Osteocyte (in vitro differentiated cells): ENCODE measurements around the gene SNX20. TPM values are rescaled to one million over a fixed set of nuclear protein-coding genes. Genes with fewer than 3 reads are reported as not detected.

Source experiments
- DNase-seq: peaks from one replicate; pipeline ENCODE4 v3.0.0; 2021; ENCODE audit warnings: mixed read lengths; ENCODE audit not compliant: unreplicated experiment; ENCODE audit errors: extremely low spot score
- H3K27ac Mint-ChIP-seq: one replicate; pipeline ENCODE4 v1.8.0; 2021; ENCODE audit warnings: mild to moderate bottlenecking, mixed read lengths; ENCODE audit not compliant: unreplicated experiment
- H3K27me3 Mint-ChIP-seq: one replicate; pipeline ENCODE4 v1.8.0; 2021; ENCODE audit warnings: mixed read lengths; ENCODE audit not compliant: unreplicated experiment
- H3K36me3 Mint-ChIP-seq: one replicate; pipeline ENCODE4 v1.8.0; 2021; ENCODE audit warnings: mixed read lengths; ENCODE audit not compliant: unreplicated experiment
- H3K4me1 Mint-ChIP-seq: one replicate; pipeline ENCODE4 v1.8.0; 2021; ENCODE audit warnings: mixed read lengths; ENCODE audit not compliant: unreplicated experiment
- H3K4me3 Mint-ChIP-seq: one replicate; pipeline ENCODE4 v1.8.0; 2021; ENCODE audit warnings: mild to moderate bottlenecking, moderate library complexity, mixed read lengths; ENCODE audit not compliant: unreplicated experiment
- H3K9me3 Mint-ChIP-seq: one replicate; pipeline ENCODE4 v1.8.0; 2021; ENCODE audit warnings: mixed read lengths; ENCODE audit not compliant: unreplicated experiment
- total RNA-seq: library from RNA; stranded (reverse); gene quantifications from 2 replicates; pipeline ENCODE4 v1.2.1, GENCODE V29; 2021
- TF ChIP-seq, protein P1 (sequence below): fragments of 200-600 bp; sonication (generic); IDR thresholded peaks from 2 replicates; pipeline ENCODE4 v1.5.0; 2021; ENCODE audit warnings: antibody characterized with exemption, mild to moderate bottlenecking, moderate library complexity

SNX20 gene
- total RNA-seq, 1 donor from 2014 or later = not detected

DNA sequence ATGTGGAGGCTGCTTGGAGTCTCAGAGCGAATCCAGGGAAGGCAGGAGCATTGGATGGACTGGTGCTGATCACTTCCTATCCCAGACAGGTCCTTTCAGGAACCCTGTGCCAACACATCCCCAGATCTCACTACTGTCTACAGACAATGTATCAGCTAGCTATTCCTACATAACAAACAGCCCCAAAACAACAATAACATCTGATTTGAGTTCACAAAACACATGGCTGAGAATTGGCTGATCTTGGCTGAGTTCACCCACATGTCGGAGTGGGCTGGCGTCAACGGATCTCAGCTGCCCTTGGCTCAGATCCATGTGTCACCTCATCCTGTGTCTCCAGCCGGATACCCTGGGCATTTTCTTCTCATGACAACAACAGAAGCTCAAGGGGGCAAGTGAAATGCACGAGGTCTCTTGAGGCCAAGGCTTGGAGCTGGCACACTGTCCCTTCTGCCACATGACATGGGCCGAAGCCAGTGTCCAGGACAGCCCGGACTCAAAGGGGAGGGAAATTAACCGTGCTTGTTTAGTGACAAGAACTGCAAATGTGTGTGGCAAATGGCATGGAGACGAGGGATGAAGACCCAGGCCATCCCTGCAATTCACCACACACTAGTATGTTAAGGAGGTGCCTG is 18.7 kb downstream of the SNX20 start:
- Mint-ChIP-seq H3K9me3 (no peaks in the 10 kb centered on the region), H3K36me3 (no peaks in the 10 kb centered on the region), H3K27me3 (peaks cover 2% of the 10 kb centered on the region), H3K4me3 (no peak overlapping the region), H3K27ac (no peak overlapping the region), H3K4me1 (peaks cover 5% of the 10 kb centered on the region)
- TF ChIP-seq, protein P1, sequence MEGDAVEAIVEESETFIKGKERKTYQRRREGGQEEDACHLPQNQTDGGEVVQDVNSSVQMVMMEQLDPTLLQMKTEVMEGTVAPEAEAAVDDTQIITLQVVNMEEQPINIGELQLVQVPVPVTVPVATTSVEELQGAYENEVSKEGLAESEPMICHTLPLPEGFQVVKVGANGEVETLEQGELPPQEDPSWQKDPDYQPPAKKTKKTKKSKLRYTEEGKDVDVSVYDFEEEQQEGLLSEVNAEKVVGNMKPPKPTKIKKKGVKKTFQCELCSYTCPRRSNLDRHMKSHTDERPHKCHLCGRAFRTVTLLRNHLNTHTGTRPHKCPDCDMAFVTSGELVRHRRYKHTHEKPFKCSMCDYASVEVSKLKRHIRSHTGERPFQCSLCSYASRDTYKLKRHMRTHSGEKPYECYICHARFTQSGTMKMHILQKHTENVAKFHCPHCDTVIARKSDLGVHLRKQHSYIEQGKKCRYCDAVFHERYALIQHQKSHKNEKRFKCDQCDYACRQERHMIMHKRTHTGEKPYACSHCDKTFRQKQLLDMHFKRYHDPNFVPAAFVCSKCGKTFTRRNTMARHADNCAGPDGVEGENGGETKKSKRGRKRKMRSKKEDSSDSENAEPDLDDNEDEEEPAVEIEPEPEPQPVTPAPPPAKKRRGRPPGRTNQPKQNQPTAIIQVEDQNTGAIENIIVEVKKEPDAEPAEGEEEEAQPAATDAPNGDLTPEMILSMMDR = no peak
- no peak for DNase-seq

DNA sequence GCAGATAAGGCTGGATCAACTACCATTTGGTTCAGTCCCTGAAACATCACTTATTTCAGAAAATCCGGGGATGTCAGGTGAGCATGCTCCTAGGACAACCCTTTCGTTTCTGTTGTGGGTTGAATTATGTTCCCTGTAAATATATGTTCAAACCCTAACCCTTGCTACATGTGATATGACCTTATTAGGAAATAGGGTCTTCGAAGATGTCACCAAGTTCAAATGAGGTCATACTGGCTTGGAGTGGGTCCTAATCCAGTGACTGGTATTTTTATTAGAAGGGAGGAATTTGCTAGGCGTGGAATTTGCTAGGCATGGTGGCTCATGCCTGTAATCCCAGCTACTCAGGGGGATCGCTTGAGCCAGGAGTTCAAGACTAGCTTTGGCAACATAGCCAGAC is 21.3 kb downstream of the SNX20 start:
- H3K36me3 Mint-ChIP-seq = no peaks in the 10 kb centered on the region
- peaks cover 2% of the 10 kb centered on the region for H3K27me3 Mint-ChIP-seq

DNA sequence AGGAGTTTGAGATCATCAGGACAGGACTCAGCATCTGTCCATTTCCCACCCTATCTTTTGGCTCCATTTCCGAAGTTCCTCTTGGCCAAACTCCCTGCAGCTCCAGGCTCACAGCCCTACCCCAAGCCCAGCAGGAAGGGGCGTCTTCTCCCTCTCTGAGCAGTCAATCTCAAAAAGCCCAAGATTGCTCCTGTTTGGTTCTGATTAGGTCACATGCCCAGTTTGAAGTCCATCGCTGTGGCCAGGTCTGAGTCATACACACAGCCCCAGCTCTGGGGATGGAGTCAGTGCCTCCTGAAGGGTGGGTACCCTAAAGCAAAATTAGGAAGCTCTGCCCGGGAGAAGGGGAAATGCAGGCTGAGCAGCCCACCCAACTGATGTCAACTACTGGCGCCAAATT is 23.9 kb downstream of the SNX20 start:
- H3K27me3 Mint-ChIP-seq = peaks cover 2% of the 10 kb centered on the region
- DNase-seq = no peak
- TF ChIP-seq, protein P1 = no peak
- H3K4me3 Mint-ChIP-seq = no peak overlapping the region
- no peak overlapping the region for H3K27ac Mint-ChIP-seq
- H3K36me3 Mint-ChIP-seq = no peaks in the 10 kb centered on the region
- H3K9me3 Mint-ChIP-seq = no peaks in the 10 kb centered on the region
- H3K4me1 Mint-ChIP-seq = no peaks in the 10 kb centered on the region

More for the DNA sequence above, 21.3 kb downstream of the SNX20 start:
- Mint-ChIP-seq H3K27ac (no peak overlapping the region), H3K4me1 (no peaks in the 10 kb centered on the region), H3K9me3 (no peaks in the 10 kb centered on the region), H3K4me3 (no peak overlapping the region)
- DNase-seq = no peak
- TF ChIP-seq, protein P1 = no peak

DNA sequence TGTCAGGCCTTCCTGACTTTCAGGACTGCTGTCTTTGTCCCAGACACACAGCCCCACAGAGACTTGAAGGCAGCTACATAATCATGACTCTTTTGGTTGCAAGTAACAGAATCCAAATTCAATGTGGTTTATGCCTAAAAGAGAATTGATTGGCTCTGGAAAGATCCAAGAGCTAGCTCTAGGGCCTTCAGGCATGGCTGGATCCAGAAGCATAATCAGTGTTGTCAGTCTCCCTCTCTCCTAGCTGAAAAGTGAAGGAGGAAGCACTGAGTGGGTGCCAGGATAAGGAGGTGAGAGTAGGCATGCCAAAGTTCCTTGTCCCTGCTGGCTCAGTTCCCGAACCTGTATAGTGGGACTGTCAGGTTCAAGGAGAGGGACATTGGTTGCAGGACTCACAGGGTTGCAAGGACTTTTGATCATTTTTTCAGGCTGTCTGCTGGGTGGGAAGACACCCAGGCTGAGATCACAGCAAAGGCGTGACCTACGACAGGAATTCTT is 25.5 kb downstream of the SNX20 start:
- Mint-ChIP-seq H3K4me3 (no peak overlapping the region), H3K27me3 (peaks cover 1% of the 10 kb centered on the region), H3K9me3 (peaks cover 4% of the 10 kb centered on the region), H3K4me1 (no peaks in the 10 kb centered on the region), H3K27ac (no peak overlapping the region), H3K36me3 (no peaks in the 10 kb centered on the region)
- TF ChIP-seq, protein P1 = no peak
- no peak for DNase-seq

DNA sequence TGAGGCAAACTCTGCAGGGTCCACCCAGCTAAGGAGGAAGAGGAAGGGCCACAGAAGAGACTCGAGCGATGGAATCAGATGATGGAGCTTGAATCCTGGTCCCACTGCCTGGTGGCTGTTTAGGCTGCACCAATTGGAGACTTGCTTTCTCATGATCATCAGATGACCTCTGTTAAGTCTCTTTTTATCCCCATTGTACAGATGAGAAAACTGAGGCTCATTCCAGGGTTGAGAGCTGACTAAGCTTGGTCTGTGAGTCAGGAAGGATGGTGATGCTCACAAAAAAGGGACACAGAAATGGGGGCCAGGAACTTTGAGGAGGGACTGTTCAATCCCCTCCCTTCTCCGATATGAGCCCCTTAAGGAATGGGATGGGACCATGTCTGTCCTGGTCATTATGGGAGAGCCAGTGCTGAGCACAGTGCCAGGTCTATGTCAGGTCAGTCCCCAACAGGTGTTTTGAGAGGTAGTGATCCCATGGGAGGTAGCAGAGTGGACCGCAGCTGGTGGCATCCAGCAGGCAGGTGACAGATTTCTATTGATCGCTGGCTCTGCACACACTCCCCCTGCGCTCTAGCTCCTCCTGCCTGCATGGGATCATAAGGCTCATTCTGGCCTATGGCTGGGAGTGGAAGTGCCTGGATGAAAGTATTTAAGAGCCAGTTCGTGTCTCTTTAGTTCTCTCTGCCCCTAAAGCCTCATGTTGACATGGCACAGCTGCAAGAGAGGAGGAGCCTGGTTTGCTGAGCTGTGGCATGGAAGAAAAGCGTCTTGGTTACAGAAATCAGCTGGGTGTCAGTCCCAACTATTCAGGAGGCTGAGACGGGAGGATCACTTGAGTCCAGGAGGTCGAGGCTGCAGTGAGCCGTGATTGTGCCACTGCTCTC is 27.2 kb downstream of the SNX20 start:
- Mint-ChIP-seq H3K9me3 (peaks cover 4% of the 10 kb centered on the region), H3K4me1 (no peaks in the 10 kb centered on the region), H3K27me3 (no peaks in the 10 kb centered on the region), H3K4me3 (no peak overlapping the region), H3K36me3 (no peaks in the 10 kb centered on the region), H3K27ac (no peak overlapping the region)
- TF ChIP-seq, protein P1 = no peak
- no peak for DNase-seq
